Activated T-cell treated with anti-CD3 and anti-CD28 coated beads, Interleukin-2, amount 50 U/mL, for 72 hours (primary cell): ENCODE measurements around the gene PRKCSH. TPM values are rescaled to one million over a fixed set of nuclear protein-coding genes. Genes with fewer than 3 reads are reported as not detected.
"Not testable (repeated sequence)": the region's sequence is repeated elsewhere in the genome, so short reads cannot be mapped to it uniquely, and the experiment has no call there.

ENCODE experiments used
- ATAC-seq, 2 donors: fragments of 150-1000 bp; cut with Tn5 transposase; replicated peaks in 1 of 2; 2 replicates each; pipeline ENCODE4 v1.10.0; 2021; ENCODE audit warnings: moderate library complexity in 2 of 2, mild to moderate bottlenecking in 1 of 2
- DNase-seq, 2 donors: peaks; one replicate each; pipeline ENCODE4 v3.0.0; 2021 to 2022; ENCODE audit warnings: mixed read lengths in 1 of 2
- H3K27ac Mint-ChIP-seq: one replicate; pipeline ENCODE4 v1.8.0; 2022; ENCODE audit warnings: mild to moderate bottlenecking, moderate library complexity, mixed read lengths
- H3K27me3 Mint-ChIP-seq: one replicate; pipeline ENCODE4 v1.8.0; 2022; ENCODE audit warnings: low read depth, mixed read lengths
- H3K36me3 Mint-ChIP-seq, 2 donors: one replicate each; pipeline ENCODE4 v1.8.0; 2022; ENCODE audit warnings: mixed read lengths in 2 of 2, mild to moderate bottlenecking in 1 of 2; ENCODE audit not compliant: insufficient read depth in 2 of 2
- H3K4me1 Mint-ChIP-seq: one replicate; pipeline ENCODE4 v1.8.0; 2022; ENCODE audit warnings: low read depth, mixed read lengths
- H3K4me3 Mint-ChIP-seq, 2 donors: one replicate each; pipeline ENCODE4 v1.8.0; 2022; ENCODE audit warnings: mild to moderate bottlenecking in 2 of 2, mixed read lengths in 2 of 2, moderate library complexity in 2 of 2
- H3K9me3 Mint-ChIP-seq, 2 donors: one replicate each; pipeline ENCODE4 v1.8.0; 2022; ENCODE audit warnings: mixed read lengths in 2 of 2
- total RNA-seq, 2 donors: library from RNA; stranded (reverse); gene quantifications; one replicate each; pipeline ENCODE4 v1.2.3, GENCODE V29; 2022

PRKCSH gene
- total RNA-seq, 2 donors from 2014 or later: 253 to 266 TPM

- no peaks in the 10 kb centered on the region for H3K9me3 Mint-ChIP-seq
- H3K27me3 Mint-ChIP-seq: peaks cover 12% of the 10 kb centered on the region
- no peaks in the 10 kb centered on the region for H3K4me1 Mint-ChIP-seq
- no peak overlapping the region for H3K4me3 Mint-ChIP-seq
- H3K27ac Mint-ChIP-seq: no peak overlapping the region
- DNase-seq (peak in 1 of 2 donors; percentile 35), ATAC-seq (peak in 1 of 2 donors; percentile 51)
- H3K36me3 Mint-ChIP-seq: no peaks in the 10 kb centered on the region
These were observed 24.8 kb downstream of the PRKCSH start for GRCh38 chr19:11460207-11460606.

- Mint-ChIP-seq H3K4me1 (no peaks in the 10 kb centered on the region), H3K36me3 (no peaks in the 10 kb centered on the region), H3K27ac (no peak overlapping the region)
These were observed 26.0 kb downstream of the PRKCSH start for GRCh38 chr19:11461453-11461852.

GRCh38 chr19:11463391-11463790 lies 28.0 kb downstream of the PRKCSH start:
- H3K4me1 Mint-ChIP-seq: no peaks in the 10 kb centered on the region
- H3K27me3 Mint-ChIP-seq: peaks cover 12% of the 10 kb centered on the region
- H3K4me3 Mint-ChIP-seq: no peak overlapping the region
- DNase-seq: no peak
- H3K36me3 Mint-ChIP-seq: no peaks in the 10 kb centered on the region
- peak; percentile 44 for ATAC-seq
- H3K9me3 Mint-ChIP-seq: no peaks in the 10 kb centered on the region
- H3K27ac Mint-ChIP-seq: no peak overlapping the region

More at GRCh38 chr19:11461453-11461852, 26.0 kb downstream of the PRKCSH start:
- H3K9me3 Mint-ChIP-seq: no peaks in the 10 kb centered on the region
- ATAC-seq (no peak), DNase-seq (no peak)
- H3K27me3 Mint-ChIP-seq: peaks cover 12% of the 10 kb centered on the region
- H3K4me3 Mint-ChIP-seq: no peak overlapping the region

GRCh38 chr19:11464333-11465265 lies 29.2 kb downstream of the PRKCSH start:
- Mint-ChIP-seq H3K36me3 (no peaks in the 10 kb centered on the region), H3K27me3 (peaks cover 12% of the 10 kb centered on the region), H3K27ac (no peak overlapping the region), H3K9me3 (no peaks in the 10 kb centered on the region), H3K4me1 (no peaks in the 10 kb centered on the region), H3K4me3 (no peak overlapping the region)
- peak in 1 of 2 donors; percentile 25 for ATAC-seq
- DNase-seq: no peak

- Mint-ChIP-seq H3K9me3 (no peaks in the 10 kb centered on the region), H3K27me3 (peaks cover 2% of the 10 kb centered on the region), H3K4me3 (no peak overlapping the region), H3K36me3 (no peaks in the 10 kb centered on the region), H3K4me1 (no peaks in the 10 kb centered on the region), H3K27ac (no peak overlapping the region)
- no peak for ATAC-seq
- no peak for DNase-seq
These were observed 30.2 kb downstream of the PRKCSH start for GRCh38 chr19:11465600-11465999.

GRCh38 chr19:11468266-11468845 lies 32.9 kb downstream of the PRKCSH start:
- H3K4me1 Mint-ChIP-seq, H3K27ac Mint-ChIP-seq, DNase-seq, H3K4me3 Mint-ChIP-seq, H3K27me3 Mint-ChIP-seq, ATAC-seq, H3K9me3 Mint-ChIP-seq, H3K36me3 Mint-ChIP-seq: not testable (repeated sequence)

- no peaks in the 10 kb centered on the region for H3K9me3 Mint-ChIP-seq
- H3K4me3 Mint-ChIP-seq: no peak overlapping the region
- H3K27ac Mint-ChIP-seq: no peak overlapping the region
- DNase-seq (no peak), ATAC-seq (no peak)
- peaks cover 14% of the 10 kb centered on the region for H3K27me3 Mint-ChIP-seq
- H3K4me1 Mint-ChIP-seq: no peaks in the 10 kb centered on the region
- H3K36me3 Mint-ChIP-seq: no peaks in the 10 kb centered on the region
These were observed 38.3 kb downstream of the PRKCSH start for GRCh38 chr19:11473725-11474124.

- not testable (repeated sequence) for H3K4me3 Mint-ChIP-seq, ATAC-seq, H3K9me3 Mint-ChIP-seq, DNase-seq, H3K27ac Mint-ChIP-seq, H3K36me3 Mint-ChIP-seq, H3K4me1 Mint-ChIP-seq
- H3K27me3 Mint-ChIP-seq: peaks cover 20% of the 10 kb centered on the region
These were observed 39.9 kb downstream of the PRKCSH start for GRCh38 chr19:11475343-11475742.

- peaks cover 3% of the 10 kb centered on the region for H3K4me1 Mint-ChIP-seq
- ATAC-seq (no peak), DNase-seq (no peak)
- H3K27me3 Mint-ChIP-seq: peaks cover 20% of the 10 kb centered on the region
- H3K9me3 Mint-ChIP-seq: no peaks in the 10 kb centered on the region
- no peak overlapping the region for H3K4me3 Mint-ChIP-seq
- H3K27ac Mint-ChIP-seq: no peak overlapping the region
- peaks cover 0 to 1% of the 10 kb centered on the region in 2 donors for H3K36me3 Mint-ChIP-seq
These were observed 40.4 kb downstream of the PRKCSH start for GRCh38 chr19:11475861-11476260.

GRCh38 chr19:11478167-11479089 lies 43.0 kb downstream of the PRKCSH start:
- DNase-seq (no peak), ATAC-seq (no peak)
- H3K27me3 Mint-ChIP-seq: peaks cover 24% of the 10 kb centered on the region
- peak overlapping the region in 1 of 2 donors; percentile 73 for H3K4me3 Mint-ChIP-seq
- peaks cover 1% of the 10 kb centered on the region in 2 donors for H3K36me3 Mint-ChIP-seq
- H3K9me3 Mint-ChIP-seq: no peaks in the 10 kb centered on the region
- peaks cover 25% of the 10 kb centered on the region for H3K4me1 Mint-ChIP-seq
- H3K27ac Mint-ChIP-seq: no peak overlapping the region

- no peak overlapping the region for H3K27ac Mint-ChIP-seq
- no peaks in the 10 kb centered on the region for H3K9me3 Mint-ChIP-seq
- H3K27me3 Mint-ChIP-seq: peaks cover 24% of the 10 kb centered on the region
- H3K4me1 Mint-ChIP-seq: peaks cover 25% of the 10 kb centered on the region
- peak overlapping the region; percentile 60 to 73 for H3K4me3 Mint-ChIP-seq
- H3K36me3 Mint-ChIP-seq: peaks cover 1% of the 10 kb centered on the region in 2 donors
- peak; percentile 49 to 55 for DNase-seq
- no peak for ATAC-seq
These were observed 43.9 kb downstream of the PRKCSH start for GRCh38 chr19:11479090-11479897.
